ENCODE results near the gene FBXO34. TPM values are rescaled to one million over a fixed set of nuclear protein-coding genes. Genes with fewer than 3 reads are reported as not detected.

FBXO34 gene
- total and polyA plus RNA-seq, 7 donors, result 6.1 to 57.4 (median 25.8) TPM

DNA sequence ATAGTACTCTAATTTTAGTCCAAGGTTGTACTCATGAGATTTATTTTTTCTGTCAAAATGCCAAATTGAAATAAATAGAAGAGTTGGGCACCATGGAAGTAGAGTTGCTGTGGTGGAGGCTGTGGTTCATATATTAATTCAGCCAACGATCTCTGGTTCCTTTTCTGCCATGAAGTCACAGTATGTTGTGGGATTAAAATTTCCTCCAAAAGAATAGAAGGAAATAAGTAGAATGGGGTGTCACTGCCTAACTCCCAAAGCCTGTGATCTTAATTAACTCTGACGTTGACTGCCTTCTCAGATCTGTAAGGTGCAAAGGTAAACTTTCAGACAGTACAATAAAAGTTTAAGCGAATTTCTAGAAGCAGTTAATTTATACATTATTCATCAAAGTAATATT, 37.6 kb upstream of the FBXO34 start:
- H3K9me3 ChIP-seq, result no peaks in the 10 kb centered on the region
- H3K4me3 ChIP-seq, result no peak overlapping the region
- peaks cover 12% of the 10 kb centered on the region for H3K4me1 ChIP-seq
- intact Hi-C loops (cut with DNase I), result no loop called here
- H3K27me3 ChIP-seq (ENCODE audit: insufficient read depth in 3 of 3, low read length in 2 of 3), result no peaks in the 10 kb centered on the region
- TF ChIP-seq CTCF (IDR thresholded peaks at IDR 0.05), result no peak
- no peak overlapping the region for H3K27ac ChIP-seq
- 22 to 30% (median 24%) methylated on average over 3 of the region's 3 CpGs for WGBS, 3 donors
- ATAC-seq (peak in 1 of 4 donors; percentile 45), DNase-seq (no peak)
- H3K36me3 ChIP-seq (ENCODE audit: insufficient read depth in 1 of 2, low read depth in 1 of 2), result no peaks in the 10 kb centered on the region

DNA sequence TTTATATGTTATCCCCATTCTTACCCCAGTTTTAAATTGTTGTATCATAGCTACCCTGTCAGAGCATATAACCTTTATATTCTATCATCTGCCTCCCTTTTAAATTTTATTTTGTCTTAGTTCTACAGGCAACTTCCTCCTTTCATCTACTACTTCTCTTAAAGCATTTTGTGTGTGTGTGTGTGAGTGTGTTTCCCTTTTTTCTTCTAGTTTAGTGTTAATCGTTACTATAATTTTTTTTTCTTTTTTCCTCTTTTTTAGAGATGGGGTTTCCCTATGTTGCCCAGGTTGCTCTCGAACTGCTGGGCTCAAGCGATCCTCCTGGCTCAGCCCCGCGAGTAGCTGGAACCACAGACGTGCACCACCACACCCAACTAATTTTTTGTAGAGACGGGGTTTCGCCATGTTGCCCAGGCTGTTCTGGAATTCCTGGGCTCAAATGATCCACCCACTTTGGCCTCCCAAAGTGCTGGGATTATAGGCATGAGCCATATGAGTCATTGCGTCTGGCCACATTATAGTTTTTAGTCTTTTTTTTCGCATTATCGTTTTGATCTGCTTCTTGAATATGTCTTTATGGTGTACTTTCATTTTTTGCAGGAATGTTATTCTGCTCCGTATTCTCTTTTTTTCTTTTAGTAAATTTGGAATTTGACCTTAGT, 33.1 kb upstream of the FBXO34 start:
- Histone ChIP-seq H3K9me3 (no peaks in the 10 kb centered on the region), H3K4me3 (no peak overlapping the region), H3K36me3 (ENCODE audit: insufficient read depth in 1 of 2, low read depth in 1 of 2) (no peaks in the 10 kb centered on the region), H3K27ac (no peak overlapping the region), H3K4me1 (peaks cover 9% of the 10 kb centered on the region), H3K27me3 (ENCODE audit: insufficient read depth in 3 of 3, low read length in 2 of 3) (no peaks in the 10 kb centered on the region)
- no peak for TF ChIP-seq CTCF (IDR thresholded peaks at IDR 0.05)
- ATAC-seq (no peak), DNase-seq (no peak)
- intact Hi-C loops (cut with DNase I), result no loop called here
- WGBS, 3 donors, result 77 to 89% (median 80%) methylated on average over 12 of the region's 12 CpGs

GRCh38 chr14:55239320-55239719, 31.9 kb upstream of the FBXO34 start:
- no peak overlapping the region for H3K4me3 ChIP-seq
- no peak for ATAC-seq
- H3K4me1 ChIP-seq, result no peaks in the 10 kb centered on the region
- H3K36me3 ChIP-seq (ENCODE audit: insufficient read depth in 1 of 2, low read depth in 1 of 2), result no peaks in the 10 kb centered on the region
- no peaks in the 10 kb centered on the region for H3K27me3 ChIP-seq (ENCODE audit: insufficient read depth in 3 of 3, low read length in 2 of 3)
- no peaks in the 10 kb centered on the region for H3K9me3 ChIP-seq
- no peak overlapping the region for H3K27ac ChIP-seq
- intact Hi-C loops (cut with DNase I), result no loop called here
- no peak for DNase-seq
- no peak for TF ChIP-seq CTCF (IDR thresholded peaks at IDR 0.05)
- WGBS, 3 donors, result 81 to 84% (median 82%) methylated on average over 1 of the region's 1 CpG

GRCh38 chr14:55240526-55241178, 30.6 kb upstream of the FBXO34 start:
- no peak overlapping the region for H3K4me3 ChIP-seq
- no peak for TF ChIP-seq CTCF (IDR thresholded peaks at IDR 0.05)
- H3K27me3 ChIP-seq (ENCODE audit: insufficient read depth in 3 of 3, low read length in 2 of 3), result no peaks in the 10 kb centered on the region
- ATAC-seq (peak in 2 of 4 donors; percentile 43 to 51), DNase-seq (no peak)
- no peaks in the 10 kb centered on the region for H3K4me1 ChIP-seq
- 28 to 35% (median 33%) methylated on average over 33 of the region's 33 CpGs for WGBS, 3 donors
- intact Hi-C loops (cut with DNase I), result no loop called here
- no peaks in the 10 kb centered on the region for H3K9me3 ChIP-seq
- H3K36me3 ChIP-seq (ENCODE audit: insufficient read depth in 1 of 2, low read depth in 1 of 2), result no peaks in the 10 kb centered on the region
- no peak overlapping the region for H3K27ac ChIP-seq

Measured in psoas muscle (tissue), 8 donors.